HG02588 (cell line): ENCODE results near the gene MYL4.
"Not testable (repeated sequence)": the region's sequence is repeated elsewhere in the genome, so short reads cannot be mapped to it uniquely, and the experiment has no call there.

Source experiments
- ATAC-seq: cut with Tn5 transposase; IDR thresholded peaks from one replicate; pipeline ENCODE4 v1.9.1; 2021; ENCODE audit warnings: mild to moderate bottlenecking, moderate library complexity; ENCODE audit not compliant: unreplicated experiment

Gene MYL4

GRCh38 chr17:47219621-47220475 is 10.7 kb downstream of the MYL4 start:
- no peak for ATAC-seq

DNA sequence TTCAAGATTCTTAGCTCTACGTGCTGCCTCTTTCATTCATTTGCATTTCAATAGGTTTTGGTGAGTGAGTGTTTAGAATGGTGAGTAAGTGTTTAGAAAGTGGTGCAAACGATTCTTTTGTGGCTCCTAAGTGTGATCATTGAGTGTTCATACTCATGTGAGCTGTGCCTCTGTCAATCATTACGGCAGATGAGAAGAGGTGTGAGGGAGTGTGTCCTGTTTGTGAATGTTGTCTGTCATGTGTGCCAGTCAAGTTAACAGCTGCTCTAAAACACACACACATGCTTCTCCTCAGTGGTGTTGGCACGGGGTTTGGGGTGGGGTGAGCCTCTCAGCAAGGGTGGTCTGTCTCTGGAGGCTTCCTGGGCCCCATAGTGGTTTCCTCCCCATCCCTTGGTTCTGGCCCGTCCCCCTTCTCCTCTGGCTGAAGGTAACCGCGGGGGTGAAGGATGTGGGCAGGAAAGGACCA is 11.4 kb downstream of the MYL4 start:
- ATAC-seq = no peak

GRCh38 chr17:47221154-47221553 is 12.0 kb downstream of the MYL4 start:
- no peak for ATAC-seq

DNA sequence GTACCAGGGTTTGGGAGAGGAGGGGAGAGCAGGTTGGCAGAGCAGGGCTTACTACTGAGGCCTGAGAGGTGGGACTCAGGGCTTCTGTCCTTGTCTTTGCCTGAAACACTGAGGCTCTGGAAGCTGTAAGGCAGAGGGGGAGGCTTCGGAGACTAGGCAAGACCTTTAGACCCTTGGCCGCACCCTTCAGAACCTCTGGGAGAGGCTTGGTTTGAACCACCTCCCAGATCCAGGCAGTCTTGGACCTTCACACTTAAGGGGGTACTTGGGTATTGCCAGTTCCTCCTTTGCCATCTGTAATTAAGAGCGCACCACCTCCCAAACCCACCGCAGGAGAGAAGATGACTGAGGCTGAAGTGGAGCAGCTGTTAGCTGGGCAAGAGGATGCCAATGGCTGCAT is 12.9 kb downstream of the MYL4 start:
- no peak for ATAC-seq

DNA sequence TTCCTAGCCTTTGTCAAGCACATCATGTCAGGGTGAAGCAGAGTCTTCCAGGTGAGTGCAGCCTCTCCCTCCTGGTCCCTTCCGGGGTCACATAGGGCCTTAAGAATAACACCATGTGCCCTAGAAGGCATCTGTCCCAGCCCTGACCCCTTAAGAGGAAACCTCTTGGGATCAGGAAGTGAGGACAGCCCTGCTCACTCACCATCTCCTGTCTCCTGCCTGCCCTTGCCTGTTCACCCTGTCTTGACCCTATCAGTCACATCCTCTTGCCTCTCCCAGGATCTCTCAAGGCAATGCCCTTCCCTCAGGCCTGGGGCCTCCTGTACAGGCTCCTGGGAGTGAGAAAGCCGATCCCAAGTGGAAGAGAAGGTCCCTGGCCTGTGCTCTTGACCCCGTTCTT is 13.9 kb downstream of the MYL4 start:
- no peak for ATAC-seq

- ATAC-seq = no peak
Observed at GRCh38 chr17:47223460-47223859, 14.3 kb downstream of the MYL4 start.

DNA sequence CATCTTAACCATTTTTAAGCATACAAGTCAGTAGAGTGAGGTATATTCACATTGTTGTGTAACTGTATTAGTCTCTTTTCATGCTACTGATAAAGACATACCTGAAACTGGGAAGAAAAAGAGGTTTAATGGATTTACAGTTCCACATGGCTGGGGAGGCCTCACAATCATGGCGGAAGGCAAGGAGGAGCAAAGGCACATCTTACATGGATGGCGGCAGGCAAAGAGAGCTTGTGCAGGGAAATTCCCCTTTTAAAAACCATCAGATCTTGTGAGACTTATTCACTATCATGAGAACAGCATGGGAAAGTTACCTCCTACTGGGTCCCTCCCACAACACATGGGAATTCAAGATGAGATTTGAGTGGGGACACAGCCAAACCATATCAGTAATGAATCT is 14.9 kb downstream of the MYL4 start:
- ATAC-seq = not testable (repeated sequence)

DNA sequence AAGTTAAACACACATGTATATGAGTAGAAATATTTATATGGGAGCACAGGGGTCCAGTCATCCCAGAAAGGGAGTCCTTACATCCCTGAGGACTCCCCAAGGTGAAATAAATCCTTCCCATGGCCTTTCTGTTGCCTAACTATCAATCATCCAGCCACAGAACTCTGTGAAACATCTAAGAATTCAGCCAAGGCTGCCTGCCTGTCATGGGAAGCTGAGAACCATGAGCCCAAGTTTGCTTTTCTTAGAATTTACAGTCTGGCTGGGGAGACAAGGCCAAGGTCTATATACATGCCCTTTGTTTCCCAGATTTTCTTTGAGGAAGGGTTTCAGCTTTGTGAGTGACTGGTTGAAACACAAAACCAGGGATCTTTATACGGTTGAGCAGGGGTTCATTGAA is 15.8 kb downstream of the MYL4 start:
- no peak for ATAC-seq

DNA sequence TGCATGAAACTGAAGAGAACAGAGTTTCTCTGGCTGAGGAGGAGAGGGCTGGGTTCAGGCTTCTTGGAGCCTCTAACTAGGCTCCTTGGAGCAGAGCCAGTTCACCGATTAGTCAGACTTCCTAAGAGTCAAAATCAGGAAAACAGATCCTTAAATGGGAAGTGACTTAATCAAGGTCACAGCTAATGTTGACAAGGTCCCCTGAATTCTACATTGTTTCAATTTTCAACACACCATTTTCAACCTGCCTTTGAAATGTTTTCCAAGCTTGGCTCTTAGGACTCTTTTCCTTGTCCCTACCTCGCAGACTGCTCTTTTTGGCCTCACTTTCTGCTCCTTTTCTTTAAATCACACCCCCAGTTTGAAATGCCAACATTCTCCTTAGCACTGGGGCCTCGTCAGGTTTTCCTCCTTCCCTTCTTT is 16.3 kb downstream of the MYL4 start:
- ATAC-seq = no peak

DNA sequence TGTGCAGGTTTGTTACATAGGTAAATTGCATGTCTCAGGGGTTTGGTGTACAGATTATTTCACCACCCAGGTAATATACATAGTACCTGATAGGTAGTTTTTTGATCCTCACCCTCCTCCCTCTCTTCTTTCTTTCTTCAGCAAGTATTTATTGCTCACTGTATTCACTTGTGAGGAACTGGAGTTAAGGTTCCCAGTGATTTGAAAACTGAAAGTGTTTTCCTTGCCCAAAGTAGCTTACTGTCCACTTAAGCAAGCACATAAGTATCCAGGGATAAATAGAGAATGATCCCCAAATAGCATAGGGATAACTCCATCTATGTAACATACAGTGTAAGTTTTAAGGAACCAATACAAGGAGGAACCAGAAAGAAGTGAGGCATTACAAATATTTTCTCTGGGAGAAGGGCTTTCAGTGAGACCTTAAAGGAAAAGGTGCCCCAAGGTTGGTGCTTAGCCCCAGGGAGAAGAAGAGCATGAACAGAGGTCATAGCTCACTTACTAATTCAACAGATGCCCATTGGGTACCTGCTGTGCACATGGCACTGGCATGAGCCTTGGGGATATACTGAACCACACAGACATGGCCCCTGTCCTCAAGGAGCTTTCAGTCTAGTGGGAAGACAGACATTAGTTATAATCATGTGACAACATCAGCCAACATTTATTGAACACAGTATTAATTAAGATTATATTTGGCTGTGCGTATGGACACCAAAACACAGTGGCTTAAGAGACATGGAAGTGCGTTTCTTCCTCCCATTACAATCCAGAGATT is 17.0 kb downstream of the MYL4 start:
- ATAC-seq = no peak

GRCh38 chr17:47227862-47228261 is 18.7 kb downstream of the MYL4 start:
- ATAC-seq = no peak

DNA sequence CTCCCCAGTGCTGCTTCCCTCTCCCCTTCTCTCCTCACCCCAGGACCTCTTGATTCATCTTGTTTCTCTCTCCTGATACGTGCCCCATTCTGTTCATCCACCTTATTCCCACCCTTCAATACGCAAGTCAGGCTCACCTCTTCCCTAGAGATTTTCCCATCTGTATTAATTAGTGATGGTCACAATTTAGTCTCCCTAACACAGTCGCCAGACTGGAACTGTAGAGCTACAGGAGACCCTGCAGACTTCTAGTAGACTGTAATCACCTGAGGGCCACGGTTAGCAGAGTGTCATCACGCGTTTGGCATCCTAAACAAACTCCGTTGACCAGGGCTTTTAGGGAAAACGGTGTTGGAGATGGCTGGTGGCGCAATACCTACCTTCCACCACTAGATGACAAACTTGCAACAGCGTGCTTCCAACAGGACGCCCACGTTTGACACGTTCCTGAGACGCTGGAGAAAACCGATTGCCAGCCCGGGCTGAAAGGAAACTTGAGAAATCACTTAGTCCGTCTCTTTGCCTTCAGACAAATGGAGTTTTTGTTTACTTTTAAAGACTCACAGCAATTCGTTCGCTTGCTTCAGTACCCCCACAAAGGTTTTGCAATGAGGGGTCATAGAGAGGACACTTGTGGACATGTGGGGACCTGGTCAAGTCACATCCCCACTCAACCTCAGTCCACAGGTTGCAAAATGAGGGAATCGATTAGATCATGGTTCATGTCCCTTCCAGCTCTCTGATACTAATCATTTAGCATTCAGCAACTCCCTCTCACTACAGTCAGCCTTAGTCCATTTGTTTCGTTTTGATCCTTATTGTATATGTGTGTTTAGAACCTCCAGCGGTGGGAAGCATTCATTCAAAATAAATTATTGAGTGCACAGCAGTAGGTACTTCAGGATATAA is 20.6 kb downstream of the MYL4 start:
- ATAC-seq = no peak

DNA sequence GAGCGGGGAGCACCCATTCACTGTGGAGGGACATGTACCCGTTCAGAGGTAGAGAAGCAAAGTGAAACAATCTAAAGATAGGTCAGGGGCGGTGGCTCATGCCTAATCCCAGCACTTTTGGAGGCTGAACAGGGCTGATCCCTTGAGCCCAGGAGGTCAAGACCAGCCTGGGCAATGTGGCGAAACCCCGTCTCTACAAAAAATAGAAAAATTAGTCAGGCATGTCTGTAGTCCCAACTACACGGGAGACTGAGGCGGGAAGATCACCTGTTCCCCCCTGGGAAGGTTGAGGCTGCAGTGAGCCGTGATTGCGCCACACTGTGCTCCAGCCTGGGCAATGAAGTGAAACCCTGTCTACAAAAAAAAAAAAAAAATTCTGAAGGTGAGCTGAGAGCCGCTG is 21.7 kb downstream of the MYL4 start:
- ATAC-seq = no peak

DNA sequence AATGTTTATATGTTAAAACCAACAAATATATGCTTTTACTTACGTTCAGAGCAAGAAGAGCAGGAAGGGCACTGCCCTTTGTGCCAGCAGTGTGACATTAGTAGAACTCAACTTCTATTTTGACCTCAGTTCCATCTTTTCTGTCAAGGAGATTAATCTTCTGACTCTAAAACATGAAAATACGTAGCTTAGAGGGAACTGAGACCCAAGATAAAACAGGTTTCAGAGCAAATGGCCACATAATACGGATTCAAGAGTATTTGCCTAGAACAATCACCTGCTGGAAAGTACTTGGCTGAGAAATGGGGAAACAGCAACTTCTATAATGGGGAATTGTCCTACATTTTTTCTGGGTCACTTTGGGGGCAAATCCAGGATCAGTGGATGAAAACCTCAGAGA is 22.2 kb downstream of the MYL4 start:
- ATAC-seq = no peak

GRCh38 chr17:47231866-47232265 is 22.7 kb downstream of the MYL4 start:
- no peak for ATAC-seq

- ATAC-seq = no peak
Observed at GRCh38 chr17:47232465-47232864, 23.3 kb downstream of the MYL4 start.

- ATAC-seq = no peak
Observed at GRCh38 chr17:47235506-47235905, 26.4 kb downstream of the MYL4 start.

- no peak for ATAC-seq
Observed at GRCh38 chr17:47235923-47236322, 26.8 kb downstream of the MYL4 start.

DNA sequence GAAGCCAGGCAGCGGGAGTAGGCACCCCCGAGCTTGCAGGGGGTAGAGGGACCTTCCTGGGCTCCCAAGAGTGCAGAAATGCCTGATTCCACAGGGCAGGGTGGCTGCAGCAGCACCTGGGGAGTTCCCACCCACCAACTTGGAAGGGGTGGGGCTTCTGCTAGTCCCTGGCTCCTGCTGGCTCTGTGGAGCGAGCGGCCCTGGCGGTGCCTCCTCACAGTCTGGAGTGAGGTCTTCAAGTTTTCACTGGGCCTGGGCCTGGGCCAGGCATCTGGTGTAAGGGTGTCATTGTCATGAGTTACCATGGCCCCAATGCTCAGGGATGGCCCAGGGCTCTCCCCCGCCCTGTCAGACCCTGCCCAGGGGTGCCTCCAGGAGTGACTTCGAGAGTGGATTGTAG is 28.7 kb downstream of the MYL4 start:
- no peak for ATAC-seq

GRCh38 chr17:47238321-47239010 is 29.3 kb downstream of the MYL4 start:
- ATAC-seq = no peak

DNA sequence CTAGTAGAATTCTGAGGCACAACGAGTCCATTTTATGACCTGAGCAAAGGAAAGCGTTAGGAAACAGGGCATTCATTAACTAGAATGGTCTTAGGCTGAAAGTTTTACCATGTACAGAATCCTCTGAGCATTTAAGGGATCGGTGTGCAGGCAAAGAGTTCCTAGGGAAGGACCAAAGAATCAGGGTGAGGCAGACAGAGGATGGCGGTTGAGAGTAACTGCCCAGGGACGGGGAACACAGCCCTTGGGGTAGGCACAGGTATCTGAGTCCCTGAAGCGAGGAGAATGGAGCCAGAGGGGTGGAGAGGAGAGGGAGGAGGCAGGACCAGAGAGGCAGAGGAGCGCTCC is 30.4 kb downstream of the MYL4 start:
- ATAC-seq = no peak
